SIG-M5 treated with dmso at 0.1 percent for 504 hours (cell line): ENCODE results near the gene SPATA24.
"Not testable (repeated sequence)": the region's sequence is repeated elsewhere in the genome, so short reads cannot be mapped to it uniquely, and the experiment has no call there.

Experiments used
- DNase-seq: peaks from one replicate; lab custom pipeline; 2025; ENCODE audit not compliant: unreplicated experiment; lab: John Stamatoyannopoulos, UW

SPATA24 gene

DNA sequence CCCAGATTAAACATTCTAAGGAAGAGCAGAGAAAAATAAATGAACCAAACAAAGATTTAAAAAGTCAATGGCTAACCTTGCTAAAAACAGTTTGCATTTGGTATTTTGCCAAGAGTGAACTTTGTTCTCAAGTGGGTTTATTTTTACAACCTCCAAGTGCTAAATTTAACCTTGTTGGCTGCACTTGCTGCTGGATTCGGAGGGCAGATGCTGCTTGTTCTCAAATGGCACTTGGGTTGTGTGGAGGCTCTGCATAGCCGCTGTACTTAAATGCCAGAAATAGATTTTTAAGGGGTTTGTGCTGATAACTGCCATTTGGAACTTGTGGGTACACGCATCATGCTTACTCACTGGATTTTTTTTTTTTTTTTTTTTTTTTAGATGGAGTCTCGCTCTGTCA, 13.3 kb upstream of the SPATA24 start:
- DNase-seq = no peak

DNA sequence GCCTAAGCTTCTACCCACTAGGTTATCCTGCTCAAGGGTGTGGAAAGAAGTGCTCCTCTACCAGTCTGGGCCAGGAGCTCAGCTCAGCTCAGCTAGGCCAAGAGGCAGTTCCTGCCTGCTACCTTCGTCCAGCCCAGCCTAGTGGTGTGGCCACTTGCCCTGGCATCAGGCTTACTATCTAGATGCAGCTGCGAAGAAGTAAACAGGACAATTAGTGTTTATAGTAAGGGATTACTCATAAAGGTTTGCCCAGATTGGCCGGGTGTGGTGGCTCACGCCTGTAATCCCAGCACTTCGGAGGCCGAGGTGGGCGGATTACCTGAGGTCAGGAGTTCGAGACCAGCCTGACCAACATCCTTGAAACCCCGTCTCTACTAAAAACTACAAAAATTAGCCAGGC, 12.8 kb upstream of the SPATA24 start:
- no peak for DNase-seq

DNA sequence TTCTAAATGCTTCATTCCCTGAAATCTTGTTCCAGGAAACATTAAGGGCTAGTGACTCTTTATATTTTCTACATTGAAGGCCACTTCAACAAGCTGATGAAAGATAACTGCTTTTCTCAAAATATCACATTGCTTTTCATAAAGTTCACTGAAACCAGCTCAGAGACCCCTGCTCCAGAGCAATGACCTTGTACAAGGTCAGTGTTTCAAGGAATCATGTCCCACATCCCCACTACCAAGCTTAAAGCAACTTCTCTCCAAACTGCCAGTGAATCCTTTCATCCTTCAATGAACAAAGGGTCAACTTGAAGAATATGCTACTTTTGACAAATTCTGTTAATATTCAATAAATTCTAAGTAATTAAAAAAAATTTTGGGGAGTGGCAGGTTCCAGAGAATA, 12.0 kb upstream of the SPATA24 start:
- no peak for DNase-seq

DNA sequence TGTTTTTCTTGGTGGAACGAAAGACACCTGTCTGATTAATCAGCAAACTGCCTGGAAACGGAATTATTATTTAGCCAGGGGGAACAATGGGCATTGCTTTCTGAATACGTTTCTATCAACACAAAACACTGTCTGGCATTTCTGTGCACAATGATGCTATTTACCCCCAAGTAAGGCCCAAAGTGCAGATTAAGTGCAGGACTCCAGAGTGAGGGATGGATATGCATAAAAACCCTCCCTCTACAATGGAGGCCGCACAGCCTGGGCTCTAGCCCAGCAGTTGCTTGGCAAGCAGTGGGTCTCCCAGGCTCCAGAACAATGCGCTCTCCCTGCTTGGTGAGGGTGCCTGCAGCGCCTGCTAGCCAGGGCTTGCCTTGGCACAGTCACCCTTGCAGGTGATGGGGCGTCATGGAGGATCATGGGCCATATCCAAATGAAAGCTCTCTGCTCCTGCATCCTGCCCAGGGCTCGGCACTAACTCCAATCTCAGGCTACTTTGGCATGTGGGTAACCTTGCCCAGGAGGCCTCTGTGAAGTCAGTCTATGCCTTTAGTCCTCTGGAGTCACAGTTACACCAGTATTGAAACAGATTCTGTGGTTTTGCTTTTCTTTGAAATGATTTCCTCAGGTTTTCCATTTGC, 11.5 kb upstream of the SPATA24 start:
- DNase-seq = no peak

DNA sequence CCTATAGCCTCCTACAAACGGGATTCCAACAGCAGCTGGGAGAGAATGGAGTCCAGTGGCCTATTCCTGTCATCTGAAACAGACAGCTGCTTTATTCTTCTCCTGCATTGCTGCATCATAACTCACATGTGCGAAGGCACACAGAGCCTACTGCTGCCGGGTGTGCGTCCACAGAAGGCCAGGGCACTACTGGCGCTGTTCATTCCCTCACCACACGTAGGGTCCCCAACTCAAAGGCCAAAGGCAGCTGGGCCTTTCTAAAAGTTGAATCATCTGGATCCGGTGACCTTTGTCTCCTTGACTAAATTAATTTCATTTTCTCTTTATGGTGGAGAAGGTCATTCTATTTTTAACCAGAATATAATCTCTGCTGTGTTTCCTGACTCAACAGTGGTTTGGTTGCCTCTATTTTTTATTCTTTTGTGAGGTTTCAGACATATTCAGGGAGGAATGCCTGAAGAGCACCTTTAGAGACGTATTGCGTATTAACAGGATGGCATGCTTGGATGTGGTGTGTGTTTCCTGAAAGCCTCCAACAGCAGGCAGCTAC, 10.8 kb upstream of the SPATA24 start:
- DNase-seq = no peak

DNA sequence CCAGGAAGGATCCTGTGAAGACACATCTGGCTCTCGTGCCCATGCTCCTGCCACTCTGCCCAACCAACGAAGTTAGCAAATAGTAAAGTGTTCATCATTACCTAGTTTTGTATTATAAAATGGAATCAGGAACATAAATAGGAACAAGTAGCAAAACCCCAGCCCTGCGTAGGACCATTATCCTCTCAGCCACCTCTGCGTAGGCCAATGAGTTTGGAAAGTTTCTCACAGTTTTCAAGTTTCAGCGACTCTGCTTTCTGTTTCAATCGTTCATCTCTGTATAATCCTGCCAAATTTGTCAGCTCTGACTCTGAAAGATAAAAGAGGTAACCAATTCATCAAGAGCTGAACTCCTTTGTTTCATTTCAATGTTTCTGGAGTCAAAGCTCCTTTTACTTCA, 10.1 kb upstream of the SPATA24 start:
- no peak for DNase-seq

DNA sequence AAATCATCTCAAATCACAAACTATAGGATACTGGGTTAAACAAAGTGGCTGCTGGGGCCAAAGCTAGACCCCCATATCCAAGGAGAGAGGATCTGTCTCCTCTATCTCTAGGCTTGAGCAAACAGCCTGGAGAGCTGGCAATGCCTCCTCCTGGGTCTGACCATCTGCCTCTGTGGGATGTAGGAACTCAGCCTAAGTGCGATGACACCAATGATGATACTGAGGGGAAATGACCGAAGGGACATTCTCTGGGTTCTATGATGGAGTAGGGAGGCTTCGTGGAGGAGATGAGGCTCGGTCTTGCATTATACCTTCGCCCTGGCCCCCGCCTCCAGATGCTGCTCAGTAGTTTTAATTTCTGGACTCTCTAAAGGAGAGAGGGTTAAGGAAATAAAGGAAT, 9.3 kb upstream of the SPATA24 start:
- DNase-seq = no peak

DNA sequence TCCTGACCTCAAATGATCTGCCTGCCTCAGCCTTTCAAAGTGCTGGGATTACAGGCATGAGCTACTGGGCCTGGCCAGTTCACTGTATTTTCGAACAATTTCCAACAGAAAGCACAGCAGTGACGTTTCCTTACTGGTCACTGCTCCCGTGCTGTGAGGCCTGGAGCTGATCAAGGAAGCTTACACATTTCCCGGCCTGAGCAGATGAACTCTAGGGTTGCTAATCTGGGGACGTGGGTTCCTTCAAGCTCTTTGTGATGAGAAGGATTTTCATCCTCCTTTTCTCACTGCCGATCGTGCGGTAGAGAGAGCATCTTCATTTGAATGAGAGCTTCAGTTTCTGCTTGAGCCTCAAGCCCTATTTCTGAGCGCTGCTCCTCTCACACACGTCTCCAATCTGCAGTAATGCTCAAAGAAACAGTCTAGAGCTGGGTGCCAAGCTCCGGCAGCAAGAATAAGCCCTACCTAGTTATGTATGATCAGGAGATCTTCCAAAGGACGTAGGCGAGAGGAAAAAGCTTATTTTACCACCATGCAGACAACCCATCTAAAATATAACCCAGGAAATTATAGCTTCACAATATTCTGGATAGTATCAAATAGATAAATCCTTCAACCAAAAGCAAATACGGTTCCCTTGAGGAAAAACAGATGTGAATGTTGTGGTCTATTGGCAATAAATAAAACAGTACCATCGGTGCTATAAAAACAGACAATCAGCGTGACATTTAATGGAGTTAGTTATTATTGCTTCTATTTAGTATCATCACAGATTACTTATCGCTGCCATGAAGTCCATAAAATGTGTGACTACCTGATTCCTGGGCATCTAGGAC, 7.3 kb upstream of the SPATA24 start:
- no peak for DNase-seq

DNA sequence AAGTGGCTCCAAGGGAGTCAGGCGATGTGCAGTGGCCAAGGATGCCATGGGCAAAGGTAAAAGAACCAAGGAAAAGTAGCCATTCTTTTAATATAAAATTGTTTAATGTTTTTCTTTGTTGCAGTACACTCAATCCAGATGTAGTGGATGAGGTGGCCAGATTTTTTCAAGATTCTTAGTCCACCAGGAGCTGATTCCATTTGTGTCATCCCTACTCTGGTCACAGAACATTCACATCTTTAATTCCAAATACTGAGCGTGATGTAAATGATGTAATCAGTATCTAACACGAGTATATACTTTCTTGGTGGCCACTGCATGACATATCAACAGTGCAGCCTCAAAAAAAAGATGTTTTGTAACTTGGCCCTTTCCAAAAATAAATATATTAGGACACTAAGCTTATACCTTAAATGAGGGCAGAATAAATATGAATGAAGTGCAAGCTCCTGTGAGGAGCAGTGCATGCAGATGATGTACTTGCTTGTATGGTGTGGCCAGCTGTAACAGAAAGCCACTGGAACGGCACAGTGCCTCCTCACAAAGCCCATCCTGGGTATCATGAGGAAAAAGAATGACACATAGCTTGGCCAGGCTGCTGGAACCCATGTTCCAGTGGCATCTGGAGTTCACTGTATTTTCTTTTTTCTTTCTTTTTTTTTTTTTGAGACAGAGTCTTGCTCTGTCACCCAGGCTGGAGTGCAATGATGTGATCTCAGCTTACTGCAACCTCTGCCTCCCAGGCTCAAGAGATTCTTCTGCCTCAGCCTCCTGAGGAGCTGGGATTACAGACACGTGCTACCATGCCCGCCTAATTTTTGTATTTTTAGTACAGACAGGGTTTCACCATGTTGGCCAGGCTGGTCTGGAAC, 6.5 kb upstream of the SPATA24 start:
- DNase-seq = no peak

DNA sequence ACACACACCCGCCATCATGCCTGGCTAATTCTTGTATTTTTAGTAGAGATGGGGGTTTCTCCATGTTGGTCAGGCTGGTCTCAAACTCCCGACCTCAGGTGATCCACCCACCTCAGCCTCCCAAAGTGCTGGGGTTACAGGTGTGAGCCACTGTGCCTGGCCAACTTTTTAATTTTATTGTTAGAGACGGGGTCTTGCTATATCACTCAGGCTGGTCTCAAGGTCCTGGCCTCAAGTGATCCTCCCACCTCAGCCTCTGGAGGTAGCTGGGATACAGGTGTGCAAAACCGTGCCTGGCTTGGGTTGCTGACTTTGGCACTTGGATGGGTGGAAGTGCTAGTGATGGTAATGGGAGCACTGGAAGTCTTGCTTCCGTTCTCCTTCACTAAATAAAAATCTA, 5.2 kb upstream of the SPATA24 start:
- DNase-seq = not testable (repeated sequence)

DNA sequence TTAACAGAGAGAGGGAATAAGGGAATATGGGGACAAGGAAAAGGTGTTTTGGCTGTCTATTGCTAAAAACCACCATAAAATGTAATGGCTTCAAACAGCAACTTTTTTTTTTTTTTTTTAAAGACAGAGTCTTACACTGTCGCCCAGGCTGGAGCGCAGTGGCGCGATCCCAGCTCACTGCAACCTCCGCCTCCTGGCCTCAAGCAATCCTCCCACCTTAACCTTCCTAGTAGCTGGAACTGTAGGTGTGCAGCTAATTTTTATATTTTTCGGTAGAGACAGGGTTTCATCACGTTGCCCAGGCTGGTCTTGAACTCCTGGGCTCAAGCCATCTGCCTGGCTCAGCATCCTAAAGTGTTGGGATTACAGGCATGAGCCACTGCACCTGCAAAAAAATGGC, 4.3 kb upstream of the SPATA24 start:
- no peak for DNase-seq

DNA sequence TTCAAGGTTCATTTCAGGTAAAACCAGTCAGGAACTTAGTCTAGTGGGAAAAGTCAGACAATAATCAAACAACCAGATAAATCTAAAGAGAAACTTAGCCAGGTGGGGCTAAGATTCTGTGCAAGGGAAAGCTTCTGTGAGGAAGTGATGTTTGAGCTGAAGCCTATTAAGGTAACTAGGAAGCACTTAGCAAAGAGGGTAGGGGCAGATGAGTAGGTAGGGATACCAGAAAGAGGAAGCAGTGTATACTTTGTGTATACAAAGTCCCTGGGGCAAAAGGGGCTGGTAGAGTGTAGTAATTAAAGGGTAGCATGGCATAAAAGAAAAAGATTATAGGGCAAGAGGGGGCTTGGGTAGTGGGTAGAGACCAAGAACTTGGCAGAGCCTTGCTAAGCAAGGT, 3.6 kb upstream of the SPATA24 start:
- DNase-seq = peak; percentile 61

DNA sequence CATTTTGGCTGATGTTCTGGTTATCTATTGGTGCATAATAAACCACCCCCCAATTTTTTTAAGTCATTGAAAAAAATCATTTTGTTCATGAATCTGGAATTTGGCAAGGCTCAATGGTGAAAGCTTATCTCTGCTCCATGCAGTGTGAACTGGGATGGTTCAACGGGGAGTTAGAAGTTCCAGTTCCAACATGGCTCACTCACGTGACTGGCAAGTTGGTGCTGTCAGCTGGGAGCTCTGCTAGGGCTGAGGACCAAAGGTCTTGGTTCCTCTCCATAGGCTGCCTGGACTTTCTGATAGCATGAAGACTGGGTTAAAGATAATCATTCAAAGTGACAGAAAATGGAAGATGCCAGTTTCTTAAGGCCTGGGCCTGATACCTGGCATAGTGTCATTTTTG, 3.1 kb upstream of the SPATA24 start:
- DNase-seq = no peak

DNA sequence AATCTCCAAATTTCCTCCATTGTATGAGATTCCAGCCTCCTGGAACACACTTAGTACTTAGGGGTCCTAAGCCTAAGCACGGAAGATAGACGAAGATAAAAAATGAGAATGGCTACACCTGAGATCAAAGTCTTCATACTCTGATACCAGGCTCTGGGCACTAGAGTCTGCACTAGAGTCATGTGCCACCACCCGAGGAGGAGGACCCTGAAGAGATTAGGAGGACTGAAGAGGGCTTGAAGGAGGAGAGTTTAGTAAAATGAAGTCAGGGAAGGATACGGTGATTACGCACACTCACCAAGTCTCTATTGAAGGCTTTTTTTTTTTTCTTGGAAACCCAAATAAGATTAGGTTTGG, 573 bp upstream of the SPATA24 start:
- no peak for DNase-seq

DNA sequence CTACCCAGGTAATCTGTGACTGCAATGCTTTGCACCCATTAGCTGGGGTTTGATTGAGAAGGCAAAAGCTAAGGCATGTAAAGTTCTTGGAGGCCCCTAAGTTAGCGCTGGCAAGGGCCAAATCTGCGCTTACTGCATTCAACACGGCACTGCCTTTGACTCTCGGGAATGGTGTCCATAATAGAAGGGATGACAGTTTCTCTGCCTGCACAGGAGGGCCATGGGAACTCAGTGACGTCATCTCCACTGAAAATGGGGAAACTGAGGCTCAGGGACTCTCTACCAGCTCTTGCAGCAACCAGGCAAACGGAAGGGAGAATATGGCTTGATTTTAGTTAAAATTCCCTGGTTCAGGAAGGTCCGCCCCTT, 487 bp downstream of the SPATA24 start:
- no peak for DNase-seq

DNA sequence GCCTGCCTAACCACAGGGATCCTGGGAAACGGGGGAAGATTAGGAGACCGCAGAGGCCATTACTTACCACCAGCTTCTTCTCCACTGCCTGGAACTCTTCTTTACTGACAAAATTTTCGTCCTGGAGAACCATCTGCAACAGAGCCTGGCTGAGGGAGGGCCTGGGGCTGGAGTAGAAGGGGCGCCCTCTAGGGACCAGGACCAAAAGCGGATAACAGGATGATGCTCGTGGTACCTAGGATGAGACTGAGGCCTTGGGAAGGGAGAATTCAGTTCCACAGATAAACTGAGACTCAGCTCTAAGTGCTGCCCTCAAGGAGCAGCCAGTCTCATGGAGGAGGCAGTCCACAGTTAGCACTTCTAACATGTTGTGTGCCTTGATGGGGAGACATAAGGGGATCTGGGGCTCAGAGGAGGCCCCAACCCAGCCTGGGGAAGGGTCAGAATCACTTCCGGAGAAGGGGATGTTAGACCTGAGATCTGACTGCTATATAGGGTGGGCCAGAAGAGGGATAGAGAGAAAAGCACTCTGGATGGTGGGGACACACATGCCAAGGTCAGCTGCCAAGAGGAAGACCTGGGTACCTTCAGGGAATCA, 1.2 kb downstream of the SPATA24 start:
- DNase-seq = peak; percentile 35

DNA sequence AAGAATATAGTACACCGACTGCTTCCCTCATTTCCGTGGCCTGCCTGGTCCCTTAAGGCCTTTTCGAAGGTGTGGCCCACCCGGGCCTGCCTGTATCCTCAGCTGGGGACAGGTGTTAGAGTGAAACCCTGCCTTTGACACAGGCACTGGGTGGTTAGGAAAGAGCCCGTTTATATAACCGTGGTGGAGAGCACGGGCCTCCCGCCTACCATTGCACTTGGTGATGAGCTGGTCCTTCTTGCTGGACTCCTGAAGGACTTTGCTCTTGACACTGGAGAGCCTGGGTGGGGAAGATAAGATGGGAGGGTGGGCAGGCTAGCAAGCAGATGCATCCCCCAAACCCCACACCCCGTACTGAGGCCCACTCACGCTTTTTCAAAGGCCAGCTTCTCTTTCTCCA, 2.3 kb downstream of the SPATA24 start:
- no peak for DNase-seq

DNA sequence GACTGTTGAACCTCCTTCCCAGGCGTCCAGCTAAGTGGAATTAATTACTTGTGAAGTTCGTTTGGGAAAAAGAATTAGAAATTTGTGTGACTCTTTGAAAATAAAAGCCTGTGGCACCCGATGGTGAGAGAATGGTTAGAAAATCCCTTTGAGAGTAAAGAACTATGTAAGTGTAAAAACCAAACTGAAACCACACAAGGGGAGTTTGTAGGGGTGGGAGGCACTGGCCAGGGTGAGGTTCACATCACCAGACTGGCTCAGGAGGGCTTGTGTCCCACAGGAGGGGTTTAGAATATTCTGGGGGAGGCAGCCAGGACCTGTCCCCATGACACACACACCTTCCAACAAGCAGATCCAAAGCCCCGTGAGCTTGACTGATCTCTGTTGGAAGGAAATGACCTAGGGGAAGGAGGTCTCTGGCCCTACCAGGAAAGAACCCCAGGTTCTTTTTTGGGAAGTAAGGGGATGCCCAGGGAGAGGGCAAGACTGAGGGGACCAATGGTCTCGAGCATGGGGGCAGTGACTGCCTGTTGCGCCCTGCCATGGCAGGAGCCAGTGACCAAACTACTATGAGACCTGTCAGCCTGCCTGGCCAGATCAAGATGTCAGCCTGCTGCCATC, 4.3 kb downstream of the SPATA24 start:
- no peak for DNase-seq

DNA sequence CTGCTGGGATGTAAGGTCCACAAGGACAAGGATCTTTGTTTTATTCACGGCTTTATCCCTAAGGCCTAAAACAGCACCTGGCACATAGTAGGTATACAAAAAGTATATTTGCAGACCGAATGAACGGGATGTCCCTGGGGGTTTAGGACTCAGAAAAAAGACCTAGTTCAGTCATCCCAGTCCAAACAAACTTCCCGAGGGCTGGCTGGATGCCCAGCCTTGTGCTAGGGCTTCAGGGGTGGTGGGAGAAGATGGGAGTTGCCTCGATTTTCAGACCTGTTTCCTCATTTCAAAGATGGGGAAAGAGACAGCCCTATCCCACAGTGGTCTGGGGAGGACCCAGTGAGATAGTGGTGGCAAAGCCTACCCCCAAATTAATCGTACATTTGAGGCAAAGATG, 6.0 kb downstream of the SPATA24 start:
- no peak for DNase-seq

DNA sequence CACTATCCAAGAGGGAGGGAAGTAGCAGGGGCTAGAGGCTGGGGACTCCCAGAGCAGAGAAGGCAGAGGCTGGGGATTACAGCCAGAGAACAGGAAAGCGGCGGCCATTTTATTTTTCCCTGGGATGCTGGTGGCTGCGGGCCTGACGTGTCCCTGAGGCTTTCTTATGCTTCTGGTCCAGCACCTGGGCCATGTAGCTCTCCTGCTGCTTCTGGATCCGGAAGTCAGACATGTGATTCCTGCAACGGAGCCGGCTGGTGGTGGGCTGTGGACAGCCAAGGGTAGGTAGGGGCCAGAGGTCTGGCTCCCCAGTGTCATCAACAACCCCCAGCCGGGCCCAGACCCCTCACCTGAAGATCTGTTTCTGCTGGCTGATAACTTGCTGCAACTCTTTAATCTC, 7.2 kb downstream of the SPATA24 start:
- DNase-seq = no peak
